NB4 (cell line): Measurements from ENCODE around the gene ABO.

Source experiments
- POLR2A ChIP-seq: IDR thresholded peaks from 2 replicates; pipeline ENCODE4 v1.6.1; 2011; ENCODE audit warnings: mild to moderate bottlenecking; ENCODE audit not compliant: insufficient read length; ENCODE audit errors: extremely low read depth
- TF ChIP-seq, protein P1 (sequence below): IDR thresholded peaks from one replicate; pipeline ENCODE4 v1.5.1; 2012; ENCODE audit warnings: low read depth, low read length

DNA sequence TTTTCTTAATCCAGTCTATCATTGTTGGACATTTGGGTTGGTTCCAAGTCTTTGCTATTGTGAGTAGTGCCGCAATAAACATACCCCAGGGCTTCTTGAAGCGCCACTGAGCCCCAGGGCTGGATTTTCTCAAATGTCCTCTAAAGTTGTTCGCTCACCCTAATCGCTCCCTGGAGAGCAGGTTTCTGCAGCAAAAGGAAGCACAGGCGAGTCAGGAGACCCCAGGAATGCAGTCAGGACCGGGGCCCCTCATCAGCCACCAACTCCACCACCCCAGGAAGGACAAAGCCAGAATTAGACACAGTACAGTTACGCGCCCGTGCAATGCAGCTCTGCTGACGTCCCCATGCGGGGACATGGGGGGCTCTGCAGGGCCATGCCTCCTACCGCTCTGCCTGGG, 50.2 kb downstream of the ABO start:
- TF ChIP-seq, protein P1, sequence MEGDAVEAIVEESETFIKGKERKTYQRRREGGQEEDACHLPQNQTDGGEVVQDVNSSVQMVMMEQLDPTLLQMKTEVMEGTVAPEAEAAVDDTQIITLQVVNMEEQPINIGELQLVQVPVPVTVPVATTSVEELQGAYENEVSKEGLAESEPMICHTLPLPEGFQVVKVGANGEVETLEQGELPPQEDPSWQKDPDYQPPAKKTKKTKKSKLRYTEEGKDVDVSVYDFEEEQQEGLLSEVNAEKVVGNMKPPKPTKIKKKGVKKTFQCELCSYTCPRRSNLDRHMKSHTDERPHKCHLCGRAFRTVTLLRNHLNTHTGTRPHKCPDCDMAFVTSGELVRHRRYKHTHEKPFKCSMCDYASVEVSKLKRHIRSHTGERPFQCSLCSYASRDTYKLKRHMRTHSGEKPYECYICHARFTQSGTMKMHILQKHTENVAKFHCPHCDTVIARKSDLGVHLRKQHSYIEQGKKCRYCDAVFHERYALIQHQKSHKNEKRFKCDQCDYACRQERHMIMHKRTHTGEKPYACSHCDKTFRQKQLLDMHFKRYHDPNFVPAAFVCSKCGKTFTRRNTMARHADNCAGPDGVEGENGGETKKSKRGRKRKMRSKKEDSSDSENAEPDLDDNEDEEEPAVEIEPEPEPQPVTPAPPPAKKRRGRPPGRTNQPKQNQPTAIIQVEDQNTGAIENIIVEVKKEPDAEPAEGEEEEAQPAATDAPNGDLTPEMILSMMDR = no peak
- TF ChIP-seq POLR2A = no peak
